ENCODE measurements around the gene AP1S1.
A peak's percentile ranks its signal among the peaks of the same experiment; 100 is the strongest.
"Not testable (repeated sequence)": the region's sequence is repeated elsewhere in the genome, so short reads cannot be mapped to it uniquely, and the experiment has no call there.

AP1S1 gene

DNA sequence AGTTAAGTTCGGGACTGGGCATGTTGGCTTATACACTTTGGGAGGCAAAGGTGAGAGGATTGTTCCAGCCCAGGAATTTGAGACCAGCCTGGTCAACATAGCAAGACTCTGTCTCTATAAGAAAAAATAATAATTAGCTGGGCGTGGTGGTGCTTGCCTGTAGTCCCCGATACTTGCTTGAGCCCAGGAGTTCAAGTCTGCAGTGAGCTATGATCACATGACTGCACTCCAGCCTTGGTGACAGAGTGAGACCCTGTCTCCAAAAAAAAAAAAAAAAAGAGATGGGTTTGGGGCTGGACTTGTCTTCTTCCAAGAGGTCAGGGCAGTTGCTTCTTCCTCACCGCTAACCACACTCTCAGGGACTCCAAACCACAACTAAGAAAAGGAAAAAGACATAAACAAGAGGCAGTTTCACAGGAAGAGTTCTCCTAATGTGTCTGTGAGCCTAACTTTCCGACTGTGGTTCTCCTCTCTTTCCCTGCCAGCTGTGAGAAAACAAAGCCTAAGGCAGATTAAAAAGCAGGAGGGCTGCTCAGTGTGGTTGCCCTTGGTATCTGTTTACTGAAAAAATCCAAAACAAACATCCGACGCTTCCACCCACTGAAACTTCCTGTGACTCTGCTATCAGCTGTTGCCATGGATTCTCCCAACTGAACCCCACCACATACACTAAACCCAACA lies 29.8 kb upstream of the AP1S1 start:
- Histone ChIP-seq H3K4me3 (ENCODE audit: low read length in 2 of 2) (peak overlapping the region in 1 of 2 donors; percentile 25), H3K36me3 (ENCODE audit: control insufficient read depth in 2 of 2, insufficient read depth in 2 of 2, low read length in 2 of 2) (no peaks in the 10 kb centered on the region), H3K9me3 (ENCODE audit: control insufficient read depth in 2 of 2, low read length in 2 of 2) (no peaks in the 10 kb centered on the region), H3K9ac (ENCODE audit: low read length in 2 of 2) (peak overlapping the region in 1 of 2 donors; percentile 28), H3K4me1 (ENCODE audit: control insufficient read depth, insufficient read depth, low read length) (peaks cover 46% of the 10 kb centered on the region), H3K27me3 (ENCODE audit: control insufficient read depth in 1 of 2, insufficient read depth in 2 of 2, low read length in 2 of 2) (no peaks in the 10 kb centered on the region), H3K27ac (ENCODE audit: low read length) (peak overlapping the region; percentile 24)

DNA sequence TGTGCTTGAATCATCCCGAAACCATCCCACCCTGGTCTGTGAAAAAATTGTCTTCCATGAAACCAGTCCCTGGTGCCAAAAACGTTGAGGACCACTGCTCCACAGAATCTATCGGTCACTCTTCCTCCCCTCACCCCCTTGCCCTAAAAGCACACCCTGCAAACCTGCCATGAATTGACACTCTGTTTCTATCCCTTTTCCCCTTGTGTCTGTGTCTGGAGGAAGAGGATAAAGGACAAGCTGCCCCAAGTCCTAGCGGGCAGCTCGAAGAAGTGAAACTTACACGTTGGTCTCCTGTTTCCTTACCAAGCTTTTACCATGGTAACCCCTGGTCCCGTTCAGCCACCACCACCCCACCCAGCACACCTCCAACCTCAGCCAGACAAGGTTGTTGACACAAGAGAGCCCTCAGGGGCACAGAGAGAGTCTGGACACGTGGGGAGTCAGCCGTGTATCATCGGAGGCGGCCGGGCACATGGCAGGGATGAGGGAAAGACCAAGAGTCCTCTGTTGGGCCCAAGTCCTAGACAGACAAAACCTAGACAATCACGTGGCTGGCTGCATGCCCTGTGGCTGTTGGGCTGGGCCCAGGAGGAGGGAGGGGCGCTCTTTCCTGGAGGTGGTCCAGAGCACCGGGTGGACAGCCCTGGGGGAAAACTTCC lies 28.2 kb upstream of the AP1S1 start:
- H3K4me3 ChIP-seq (ENCODE audit: low read length in 2 of 2), result peak overlapping the region; percentile 62 to 70
- no peak overlapping the region for H3K27ac ChIP-seq (ENCODE audit: low read length)
- no peaks in the 10 kb centered on the region for H3K9me3 ChIP-seq (ENCODE audit: control insufficient read depth in 2 of 2, low read length in 2 of 2)
- peak overlapping the region; percentile 38 to 51 for H3K9ac ChIP-seq (ENCODE audit: low read length in 2 of 2)
- no peaks in the 10 kb centered on the region for H3K36me3 ChIP-seq (ENCODE audit: control insufficient read depth in 2 of 2, insufficient read depth in 2 of 2, low read length in 2 of 2)
- H3K4me1 ChIP-seq (ENCODE audit: control insufficient read depth, insufficient read depth, low read length), result peaks cover 41% of the 10 kb centered on the region
- H3K27me3 ChIP-seq (ENCODE audit: control insufficient read depth in 1 of 2, insufficient read depth in 2 of 2, low read length in 2 of 2), result no peaks in the 10 kb centered on the region

DNA sequence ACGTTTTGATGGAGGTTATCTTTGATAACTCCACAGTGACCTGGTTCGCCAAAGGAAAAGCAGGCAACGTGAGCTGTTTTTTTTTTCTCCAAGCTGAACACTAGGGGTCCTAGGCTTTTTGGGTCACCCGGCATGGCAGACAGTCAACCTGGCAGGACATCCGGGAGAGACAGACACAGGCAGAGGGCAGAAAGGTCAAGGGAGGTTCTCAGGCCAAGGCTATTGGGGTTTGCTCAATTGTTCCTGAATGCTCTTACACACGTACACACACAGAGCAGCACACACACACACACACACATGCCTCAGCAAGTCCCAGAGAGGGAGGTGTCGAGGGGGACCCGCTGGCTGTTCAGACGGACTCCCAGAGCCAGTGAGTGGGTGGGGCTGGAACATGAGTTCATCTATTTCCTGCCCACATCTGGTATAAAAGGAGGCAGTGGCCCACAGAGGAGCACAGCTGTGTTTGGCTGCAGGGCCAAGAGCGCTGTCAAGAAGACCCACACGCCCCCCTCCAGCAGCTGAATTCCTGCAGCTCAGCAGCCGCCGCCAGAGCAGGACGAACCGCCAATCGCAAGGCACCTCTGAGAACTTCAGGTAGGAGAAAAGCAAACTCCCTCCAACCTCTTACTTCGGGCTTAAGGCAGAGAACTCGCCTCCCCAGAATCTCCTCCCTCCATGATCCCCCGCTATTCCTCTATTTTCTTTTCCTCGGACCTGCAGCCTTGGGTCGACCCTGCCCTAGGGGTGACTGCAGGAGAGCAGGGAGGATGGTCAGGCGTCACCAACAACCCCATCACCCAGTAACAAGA lies 27.4 kb upstream of the AP1S1 start, which contains the start of gene SERPINE1:
Gene SERPINE1, plus strand, starts transcription at position 454 of the 809 bp plus-strand sequence. CDS start 1,290 bp downstream, outside the sequence.
- Histone ChIP-seq H3K4me3 (ENCODE audit: low read length in 2 of 2) (peak within 1 kb of the TSS; percentile 62 to 70), H3K4me1 (ENCODE audit: control insufficient read depth, insufficient read depth, low read length) (peaks cover 34% of the 10 kb centered on the region), H3K9ac (ENCODE audit: low read length in 2 of 2) (peak within 1 kb of the TSS; percentile 38 to 51), H3K9me3 (ENCODE audit: control insufficient read depth in 2 of 2, low read length in 2 of 2) (no peaks in the 10 kb centered on the region), H3K27ac (ENCODE audit: low read length) (no peak within 1 kb of the TSS), H3K27me3 (ENCODE audit: control insufficient read depth in 1 of 2, insufficient read depth in 2 of 2, low read length in 2 of 2) (no peaks in the 10 kb centered on the region), H3K36me3 (ENCODE audit: control insufficient read depth in 2 of 2, insufficient read depth in 2 of 2, low read length in 2 of 2) (no peaks in the 10 kb centered on the region)

DNA sequence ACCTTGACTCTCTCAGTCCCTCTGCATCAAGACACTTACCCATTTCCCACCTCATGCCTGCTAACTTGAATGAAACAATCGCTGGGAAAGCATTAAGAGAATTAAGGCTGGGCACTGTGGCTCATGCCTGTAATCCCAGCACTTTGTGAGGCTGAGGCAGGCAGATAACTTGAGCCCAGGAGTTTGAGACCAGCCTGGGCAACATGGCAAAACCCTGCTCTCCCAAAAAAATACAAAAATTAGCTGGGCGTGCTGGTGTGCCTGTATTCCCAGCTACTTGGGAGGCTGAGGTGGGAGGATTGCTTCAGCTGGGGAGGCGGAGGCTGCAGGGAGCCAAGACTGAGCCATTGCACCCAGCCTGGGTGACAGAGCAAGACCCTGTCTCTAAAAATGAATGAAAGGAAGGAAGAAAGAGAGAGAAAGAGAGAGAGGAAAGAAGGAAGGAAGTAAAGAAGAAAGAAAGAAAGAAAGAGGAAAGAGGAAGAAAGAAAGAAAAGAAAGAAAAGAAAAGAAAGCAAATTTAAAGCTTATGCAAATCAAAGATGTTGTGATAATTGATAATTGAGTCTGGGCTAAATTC lies 26.7 kb upstream of the AP1S1 start:
- peak overlapping the region; percentile 62 to 70 for H3K4me3 ChIP-seq (ENCODE audit: low read length in 2 of 2)
- peaks cover 30% of the 10 kb centered on the region for H3K4me1 ChIP-seq (ENCODE audit: control insufficient read depth, insufficient read depth, low read length)
- H3K27me3 ChIP-seq (ENCODE audit: control insufficient read depth in 1 of 2, insufficient read depth in 2 of 2, low read length in 2 of 2), result no peaks in the 10 kb centered on the region
- no peaks in the 10 kb centered on the region for H3K36me3 ChIP-seq (ENCODE audit: control insufficient read depth in 2 of 2, insufficient read depth in 2 of 2, low read length in 2 of 2)
- H3K9ac ChIP-seq (ENCODE audit: low read length in 2 of 2), result peak overlapping the region; percentile 28 to 51
- H3K9me3 ChIP-seq (ENCODE audit: control insufficient read depth in 2 of 2, low read length in 2 of 2), result no peaks in the 10 kb centered on the region
- H3K27ac ChIP-seq (ENCODE audit: low read length), result no peak overlapping the region

DNA sequence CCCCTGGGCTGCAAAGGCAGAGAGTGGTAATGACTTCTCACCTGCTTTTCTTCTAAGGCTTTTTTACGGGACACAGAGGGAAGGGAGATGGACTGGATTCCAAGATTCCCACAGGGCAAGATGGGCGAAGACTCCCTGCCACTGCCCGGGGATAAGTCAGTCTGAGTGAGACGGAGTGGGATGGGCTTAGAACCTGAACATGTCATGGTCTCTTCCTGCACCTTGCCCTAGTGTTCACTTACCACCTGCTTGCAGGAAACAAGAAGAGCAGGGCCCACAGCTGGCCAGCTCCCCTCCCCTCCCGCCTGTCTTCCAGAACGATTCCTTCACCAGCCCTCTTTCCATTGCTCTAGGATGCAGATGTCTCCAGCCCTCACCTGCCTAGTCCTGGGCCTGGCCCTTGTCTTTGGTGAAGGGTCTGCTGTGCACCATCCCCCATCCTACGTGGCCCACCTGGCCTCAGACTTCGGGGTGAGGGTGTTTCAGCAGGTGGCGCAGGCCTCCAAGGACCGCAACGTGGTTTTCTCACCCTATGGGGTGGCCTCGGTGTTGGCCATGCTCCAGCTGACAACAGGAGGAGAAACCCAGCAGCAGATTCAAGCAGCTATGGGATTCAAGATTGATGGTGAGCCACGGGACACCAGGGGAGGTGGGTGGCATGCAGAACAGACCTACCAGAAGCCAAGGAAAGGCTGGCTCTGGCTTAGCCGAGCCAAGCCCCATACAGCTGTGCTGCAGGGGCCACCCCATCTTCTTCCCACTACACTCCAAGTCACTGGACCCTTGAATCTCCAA lies 26.0 kb upstream of the AP1S1 start:
- Histone ChIP-seq H3K36me3 (ENCODE audit: control insufficient read depth in 2 of 2, insufficient read depth in 2 of 2, low read length in 2 of 2) (no peaks in the 10 kb centered on the region), H3K27ac (ENCODE audit: low read length) (no peak overlapping the region), H3K9me3 (ENCODE audit: control insufficient read depth in 2 of 2, low read length in 2 of 2) (no peaks in the 10 kb centered on the region), H3K4me3 (ENCODE audit: low read length in 2 of 2) (no peak overlapping the region), H3K27me3 (ENCODE audit: control insufficient read depth in 1 of 2, insufficient read depth in 2 of 2, low read length in 2 of 2) (no peaks in the 10 kb centered on the region), H3K9ac (ENCODE audit: low read length in 2 of 2) (no peak overlapping the region), H3K4me1 (ENCODE audit: control insufficient read depth, insufficient read depth, low read length) (peaks cover 23% of the 10 kb centered on the region)

DNA sequence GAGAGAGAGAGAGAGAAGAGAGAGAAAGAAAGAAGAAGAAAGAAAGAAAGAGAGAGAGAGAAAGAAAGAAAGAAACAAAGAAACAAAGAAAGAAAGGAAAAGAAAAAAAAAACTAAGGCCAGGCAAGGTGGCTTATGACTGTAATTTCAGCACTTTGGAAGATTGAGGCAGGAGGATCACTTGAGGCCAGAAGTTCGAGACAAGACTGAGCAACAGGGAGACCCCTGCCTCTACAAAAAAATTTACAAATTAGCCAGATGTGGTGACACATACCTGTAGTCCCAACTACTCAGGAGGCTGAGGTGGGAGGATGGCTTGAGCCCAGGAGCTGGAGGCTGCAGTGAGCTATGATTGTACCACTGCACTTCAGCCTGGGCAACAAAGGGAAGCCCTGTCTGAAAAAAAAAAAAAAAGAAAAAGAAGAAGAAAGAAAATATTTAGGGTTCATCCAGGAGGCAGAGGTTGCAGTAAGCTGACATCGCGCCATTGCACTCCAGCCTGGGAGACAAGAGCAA lies 24.6 kb upstream of the AP1S1 start:
- no peaks in the 10 kb centered on the region for H3K27me3 ChIP-seq (ENCODE audit: control insufficient read depth in 1 of 2, insufficient read depth in 2 of 2, low read length in 2 of 2)
- no peak overlapping the region for H3K4me3 ChIP-seq (ENCODE audit: low read length in 2 of 2)
- no peak overlapping the region for H3K27ac ChIP-seq (ENCODE audit: low read length)
- H3K9ac ChIP-seq (ENCODE audit: low read length in 2 of 2), result no peak overlapping the region
- peaks cover 18% of the 10 kb centered on the region for H3K4me1 ChIP-seq (ENCODE audit: control insufficient read depth, insufficient read depth, low read length)
- H3K9me3 ChIP-seq (ENCODE audit: control insufficient read depth in 2 of 2, low read length in 2 of 2), result no peaks in the 10 kb centered on the region
- H3K36me3 ChIP-seq (ENCODE audit: control insufficient read depth in 2 of 2, insufficient read depth in 2 of 2, low read length in 2 of 2), result no peaks in the 10 kb centered on the region

DNA sequence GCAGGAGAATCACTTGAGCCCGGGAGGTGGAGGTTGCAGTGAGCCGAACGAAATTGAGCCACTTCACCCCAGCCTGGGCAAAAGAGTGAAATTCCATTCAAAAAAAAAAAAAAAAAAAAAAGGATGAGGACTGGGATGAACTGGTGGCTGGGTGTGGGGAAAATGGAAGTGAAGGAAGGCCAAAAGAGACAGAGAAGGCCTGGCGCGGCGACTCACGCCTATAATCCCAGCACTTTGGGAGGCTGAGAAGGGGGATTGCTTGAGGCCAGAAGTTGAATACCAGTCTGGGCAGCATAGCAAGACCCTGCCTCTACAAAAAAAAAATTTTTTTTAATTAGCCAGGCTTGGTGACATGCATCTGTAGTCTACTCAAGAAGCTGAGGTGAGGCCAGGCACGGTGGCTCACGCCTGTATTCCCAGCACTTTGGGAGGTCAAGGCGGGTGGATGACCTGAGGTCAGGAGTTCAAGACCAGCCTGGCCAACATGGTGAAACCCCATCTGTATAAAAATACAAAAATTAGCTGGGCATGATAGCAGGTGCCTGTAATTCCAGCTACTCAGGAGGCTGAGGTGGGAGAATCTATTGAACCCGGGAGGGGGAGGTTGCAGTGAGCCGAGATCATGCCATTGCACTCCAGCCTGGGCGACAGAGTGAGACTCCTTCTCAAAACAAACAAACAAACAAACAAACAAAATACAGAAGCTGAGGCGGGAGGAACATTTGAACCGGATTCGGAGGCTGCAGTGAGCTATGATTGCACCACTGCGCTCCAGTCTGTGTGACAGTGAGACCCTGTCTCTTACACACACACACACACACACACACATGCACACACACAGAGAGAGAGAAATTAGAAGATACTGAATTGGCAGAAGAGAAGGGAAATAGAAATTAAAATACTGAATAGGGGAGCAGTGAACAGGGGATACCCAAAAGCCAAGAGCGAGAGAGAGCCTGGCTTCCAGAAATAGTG lies 21.4 kb upstream of the AP1S1 start:
- not testable (repeated sequence) for H3K27ac ChIP-seq (ENCODE audit: low read length); H3K36me3 ChIP-seq (ENCODE audit: control insufficient read depth in 2 of 2, insufficient read depth in 2 of 2, low read length in 2 of 2); H3K4me3 ChIP-seq (ENCODE audit: low read length in 2 of 2); H3K9me3 ChIP-seq (ENCODE audit: control insufficient read depth in 2 of 2, low read length in 2 of 2); H3K27me3 ChIP-seq (ENCODE audit: control insufficient read depth in 1 of 2, insufficient read depth in 2 of 2, low read length in 2 of 2); H3K9ac ChIP-seq (ENCODE audit: low read length in 2 of 2); H3K4me1 ChIP-seq (ENCODE audit: control insufficient read depth, insufficient read depth, low read length)

DNA sequence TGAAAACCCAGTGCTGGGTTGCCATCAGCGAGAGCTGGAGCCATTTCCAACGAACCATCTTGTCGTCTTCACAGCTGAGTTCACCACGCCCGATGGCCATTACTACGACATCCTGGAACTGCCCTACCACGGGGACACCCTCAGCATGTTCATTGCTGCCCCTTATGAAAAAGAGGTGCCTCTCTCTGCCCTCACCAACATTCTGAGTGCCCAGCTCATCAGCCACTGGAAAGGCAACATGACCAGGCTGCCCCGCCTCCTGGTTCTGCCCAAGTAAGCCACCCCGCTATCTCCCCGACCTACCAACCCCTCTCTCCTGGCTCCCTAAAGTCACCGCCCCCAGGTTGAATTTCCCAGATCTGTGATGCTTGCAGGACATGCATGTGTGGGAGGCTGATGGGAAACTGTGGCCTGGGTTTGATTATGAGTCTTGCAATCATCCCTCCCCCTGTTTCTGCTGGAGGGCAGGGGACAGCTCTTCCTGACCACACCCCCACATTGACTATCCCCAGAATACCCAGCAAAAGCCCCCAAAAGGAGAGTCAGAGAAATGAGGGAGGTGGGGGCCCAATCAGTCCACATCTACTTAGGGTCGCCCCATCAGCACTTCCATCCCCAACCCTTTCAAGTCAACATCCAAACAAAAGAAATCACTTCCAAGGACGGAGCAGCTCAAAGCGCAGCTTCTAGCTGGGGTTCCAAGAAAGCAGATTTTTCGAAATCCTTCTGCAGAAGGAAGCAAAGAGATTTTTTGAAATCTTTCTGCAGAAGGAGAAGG lies 20.5 kb upstream of the AP1S1 start:
- Histone ChIP-seq H3K9me3 (ENCODE audit: control insufficient read depth in 2 of 2, low read length in 2 of 2) (no peaks in the 10 kb centered on the region), H3K4me1 (ENCODE audit: control insufficient read depth, insufficient read depth, low read length) (peaks cover 8% of the 10 kb centered on the region), H3K4me3 (ENCODE audit: low read length in 2 of 2) (no peak overlapping the region), H3K36me3 (ENCODE audit: control insufficient read depth in 2 of 2, insufficient read depth in 2 of 2, low read length in 2 of 2) (no peaks in the 10 kb centered on the region), H3K9ac (ENCODE audit: low read length in 2 of 2) (no peak overlapping the region), H3K27ac (ENCODE audit: low read length) (no peak overlapping the region), H3K27me3 (ENCODE audit: control insufficient read depth in 1 of 2, insufficient read depth in 2 of 2, low read length in 2 of 2) (no peaks in the 10 kb centered on the region)

Data from stomach smooth muscle (tissue), 2 donors.